Right ventricle myocardium inferior (tissue), 1 donor: ENCODE measurements around the gene CRTC3. TPM values are rescaled to one million over a fixed set of nuclear protein-coding genes. Genes with fewer than 3 reads are reported as not detected.
"Not testable (repeated sequence)": the region's sequence is repeated elsewhere in the genome, so short reads cannot be mapped to it uniquely, and the experiment has no call there.

Experiments used
- ATAC-seq: fragments of 200-7000 bp; cut with Tn5 transposase; one replicate; pipeline ENCODE4 v1.9.1; 2020; ENCODE audit warnings: mild to moderate bottlenecking, moderate library complexity
- DNase-seq: peaks from one replicate; pipeline ENCODE4 v3.0.0; 2021; ENCODE audit errors: missing footprints
- intact Hi-C: fragments of 100-400 bp; cut with DNase I; formaldehyde crosslinking; loops from one replicate; pipeline ENCODE4 v1.11.0; 2022
- total RNA-seq: library from RNA; stranded (reverse); fragmentation: NEBNext Ultra II Directional; extraction: Animal tissue kit (Norgen Biotek cat#: 25700); gene quantifications from one replicate; pipeline ENCODE4 v1.2.1, GENCODE V29; 2021
- donor health status: DM: no; HTN: yes; CAD: no; lungs with severe emphysema.

Gene CRTC3
- total RNA-seq, 1 donor from 2014 or later, result 25.8 TPM

DNA sequence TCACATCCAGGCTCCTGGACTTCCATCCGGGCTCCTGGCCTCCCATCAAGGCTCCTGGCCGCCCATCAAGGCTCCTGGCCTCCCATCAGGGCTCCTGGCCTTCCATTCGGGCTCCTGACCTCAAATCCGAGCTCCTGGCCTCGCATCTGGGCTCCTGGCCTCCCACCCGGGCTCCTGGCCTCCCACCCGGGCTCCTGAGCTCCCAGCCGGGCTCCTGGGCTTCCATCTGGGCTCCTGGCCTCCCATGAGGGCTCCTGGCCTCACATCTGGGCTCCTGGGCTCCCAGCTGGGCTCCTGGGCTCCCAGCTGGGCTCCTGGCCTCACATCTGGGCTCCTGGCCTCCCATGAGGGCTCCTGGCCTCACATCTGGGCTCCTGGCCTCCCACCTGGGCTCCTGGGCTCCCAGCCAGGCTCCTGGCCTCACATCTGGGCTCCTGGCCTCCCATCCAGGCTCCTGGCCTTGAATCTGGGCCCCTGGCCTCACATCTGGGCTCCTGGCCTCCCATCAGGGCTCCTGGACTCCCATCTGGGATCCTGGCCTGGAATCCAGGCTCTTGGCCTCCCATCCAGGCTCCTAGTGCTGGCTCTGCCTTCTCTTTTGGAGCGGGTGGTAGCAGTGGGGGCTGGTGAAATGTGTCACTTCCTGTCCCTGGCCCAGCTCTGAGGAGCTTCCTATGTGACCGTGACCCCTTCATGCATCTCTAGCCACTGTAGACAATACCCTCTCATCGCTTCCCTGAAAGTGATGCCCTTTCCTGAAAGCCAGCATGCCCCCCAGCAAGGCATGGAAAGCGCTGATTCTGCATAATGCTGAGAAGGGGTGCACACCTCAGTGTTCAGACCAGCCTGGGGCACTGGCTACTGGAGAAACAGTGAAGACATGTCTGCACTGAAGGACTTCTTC lies 124.8 kb downstream of the CRTC3 start:
- intact Hi-C loops, result no loop called here
- no peak for DNase-seq
- no peak for ATAC-seq

DNA sequence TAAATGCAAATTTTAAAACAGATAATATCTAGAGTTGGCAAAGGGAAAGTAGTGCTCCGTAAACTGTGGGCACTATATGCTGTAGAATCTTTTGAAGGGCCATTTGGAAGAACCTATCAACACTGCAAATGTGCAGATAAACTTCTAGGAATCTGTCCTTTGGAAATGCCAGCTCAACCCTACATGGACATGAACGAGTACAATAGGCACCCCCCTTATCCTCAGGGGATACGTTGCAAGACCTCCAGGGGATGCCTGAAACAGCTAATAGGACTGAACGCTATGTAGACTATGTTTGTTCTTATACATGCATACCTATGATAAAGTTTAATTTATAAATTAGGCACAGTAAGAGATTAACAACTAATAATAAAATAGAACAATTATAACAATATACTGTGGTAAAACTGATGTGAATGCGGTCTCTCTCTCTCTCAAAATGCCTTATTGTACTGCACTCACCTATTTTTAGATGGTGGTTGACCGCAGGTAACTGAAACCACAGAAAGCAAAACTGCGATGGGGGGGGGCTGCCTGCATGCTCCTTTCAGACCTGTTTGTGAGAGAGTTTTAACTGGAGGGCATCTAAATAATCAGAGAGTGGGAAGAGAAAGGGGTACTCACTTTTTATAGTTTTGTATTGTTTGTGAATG lies 127.9 kb downstream of the CRTC3 start:
- DNase-seq, intact Hi-C loops, ATAC-seq: not testable (repeated sequence)

DNA sequence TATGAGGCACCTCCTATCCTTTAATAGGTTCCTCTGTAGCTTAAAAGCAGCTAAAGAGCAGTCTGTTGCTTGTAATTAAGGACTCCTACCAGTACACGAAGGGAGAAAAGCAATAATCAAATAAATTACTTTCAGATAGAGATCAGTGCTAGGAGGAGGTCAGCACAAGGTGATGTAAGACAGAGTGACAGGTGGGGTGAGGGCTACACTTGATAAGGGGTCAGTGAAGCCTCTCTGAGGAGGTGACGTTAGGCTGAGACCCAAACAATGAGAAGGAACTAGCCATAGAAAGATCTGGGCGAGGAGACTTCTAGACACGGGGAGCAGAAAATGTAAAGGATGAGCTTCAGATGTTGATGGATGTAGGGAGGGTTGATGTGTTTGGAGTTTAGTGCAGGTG lies 129.8 kb downstream of the CRTC3 start:
- DNase-seq (no peak), ATAC-seq (no peak)
- intact Hi-C loops, result no loop called here

DNA sequence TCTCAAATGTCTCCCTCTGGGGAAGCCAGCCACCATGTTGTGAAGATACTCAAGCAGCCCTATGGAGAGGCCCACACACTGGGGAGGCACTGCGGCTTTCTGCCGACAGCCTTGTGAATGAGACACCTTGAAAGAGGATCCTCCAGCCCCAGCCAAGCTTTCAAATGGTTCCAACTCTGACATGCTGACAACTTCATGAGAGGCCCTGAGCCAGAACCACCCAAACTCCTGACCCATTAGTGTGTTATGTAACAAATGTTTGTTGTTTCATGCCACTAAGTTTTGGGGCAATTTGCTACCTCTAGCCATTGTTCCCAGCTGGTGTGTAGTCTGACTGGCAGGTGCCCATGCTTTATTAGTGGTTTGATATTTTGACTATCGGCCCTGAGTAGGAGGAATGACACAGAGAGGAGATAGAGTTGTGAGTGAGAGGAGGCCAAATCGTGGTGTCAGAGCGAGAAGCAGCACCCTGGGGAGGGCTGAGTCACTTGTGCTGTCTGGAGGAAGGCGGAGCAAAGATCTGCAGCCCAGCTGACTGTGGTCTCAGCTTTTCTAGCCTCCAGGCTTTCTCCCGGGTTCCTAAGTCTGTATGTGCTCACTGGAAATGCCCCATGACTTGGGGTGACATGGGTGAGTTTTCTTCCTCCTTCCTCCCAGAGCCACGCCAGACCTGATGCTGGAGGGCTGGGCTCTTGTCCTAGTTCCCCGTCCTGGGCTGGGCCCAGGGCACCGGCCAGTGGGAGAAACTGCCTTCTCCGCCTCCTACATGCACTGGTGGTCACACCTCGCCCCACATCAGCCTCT lies 130.7 kb downstream of the CRTC3 start:
- DNase-seq (peak; percentile 82), ATAC-seq (peak; percentile 89)
- intact Hi-C loops, result no loop called here

DNA sequence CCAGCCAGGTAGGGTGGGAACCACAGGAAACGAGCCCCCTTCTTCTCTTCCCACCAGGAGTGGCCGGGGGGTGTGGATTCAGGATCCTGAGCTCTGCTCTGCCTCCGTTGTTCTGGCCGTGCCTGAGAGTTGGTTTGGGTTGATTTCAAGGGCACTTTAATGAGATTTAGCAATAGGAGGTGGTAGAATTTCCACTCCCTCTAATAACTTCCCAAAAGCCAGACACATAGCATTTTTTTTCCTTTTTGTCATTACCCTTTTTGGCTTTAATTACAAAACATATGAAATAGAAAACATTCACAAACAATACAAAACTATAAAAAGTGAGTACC lies 131.2 kb downstream of the CRTC3 start:
- ATAC-seq, DNase-seq, intact Hi-C loops: not testable (repeated sequence)

DNA sequence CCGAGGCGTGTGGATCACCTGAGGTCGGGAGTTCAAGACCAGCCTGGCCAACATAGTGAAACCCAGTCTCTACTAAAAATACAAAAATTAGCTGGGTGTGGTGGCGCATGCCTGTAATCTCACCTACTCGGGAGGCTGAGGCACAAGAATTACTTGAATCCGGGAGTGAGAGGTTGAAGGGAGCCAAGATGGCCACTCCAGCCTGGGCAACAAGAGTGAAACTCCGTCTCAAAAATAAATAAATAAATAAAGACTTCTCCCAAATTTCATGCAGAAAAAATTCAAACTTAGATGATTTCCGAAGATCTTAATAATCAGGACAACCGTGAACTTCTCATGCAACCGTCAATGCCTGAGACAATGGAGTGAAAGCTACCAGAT lies 134.3 kb downstream of the CRTC3 start:
- DNase-seq, ATAC-seq, intact Hi-C loops: not testable (repeated sequence)

DNA sequence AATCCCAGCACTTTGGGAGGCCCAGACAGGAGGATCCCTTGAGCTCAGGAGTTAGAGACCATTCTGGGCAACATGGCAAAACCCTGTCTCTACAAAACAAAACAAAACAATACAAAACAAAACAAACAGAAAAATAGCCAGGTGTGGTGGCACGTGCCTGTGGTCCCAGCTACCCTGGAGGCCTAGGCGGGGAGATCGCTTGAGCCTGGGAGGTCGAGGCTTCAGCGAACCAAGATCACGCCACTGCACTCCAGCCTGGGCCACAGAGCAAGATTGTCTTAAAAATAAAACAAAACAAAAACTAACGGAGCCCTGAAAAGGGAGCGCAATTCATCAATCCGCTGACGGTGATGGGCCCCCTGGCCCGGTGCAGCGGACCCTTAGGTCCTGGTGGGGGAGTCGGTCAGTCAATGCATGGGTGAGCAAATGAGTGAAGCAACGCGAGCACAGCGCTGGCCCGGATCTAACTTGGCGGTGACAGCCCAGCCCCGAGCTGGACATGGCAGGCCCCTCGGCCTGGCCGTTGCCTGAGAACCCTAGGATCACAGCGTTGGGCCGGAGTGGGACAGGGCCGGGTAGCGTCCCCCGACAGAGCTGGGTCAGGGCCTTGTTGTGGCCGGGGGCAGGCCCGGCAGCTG lies 135.0 kb downstream of the CRTC3 start:
- peak; percentile 82 for DNase-seq
- intact Hi-C loops, result no loop called here
- peak; percentile 73 for ATAC-seq

DNA sequence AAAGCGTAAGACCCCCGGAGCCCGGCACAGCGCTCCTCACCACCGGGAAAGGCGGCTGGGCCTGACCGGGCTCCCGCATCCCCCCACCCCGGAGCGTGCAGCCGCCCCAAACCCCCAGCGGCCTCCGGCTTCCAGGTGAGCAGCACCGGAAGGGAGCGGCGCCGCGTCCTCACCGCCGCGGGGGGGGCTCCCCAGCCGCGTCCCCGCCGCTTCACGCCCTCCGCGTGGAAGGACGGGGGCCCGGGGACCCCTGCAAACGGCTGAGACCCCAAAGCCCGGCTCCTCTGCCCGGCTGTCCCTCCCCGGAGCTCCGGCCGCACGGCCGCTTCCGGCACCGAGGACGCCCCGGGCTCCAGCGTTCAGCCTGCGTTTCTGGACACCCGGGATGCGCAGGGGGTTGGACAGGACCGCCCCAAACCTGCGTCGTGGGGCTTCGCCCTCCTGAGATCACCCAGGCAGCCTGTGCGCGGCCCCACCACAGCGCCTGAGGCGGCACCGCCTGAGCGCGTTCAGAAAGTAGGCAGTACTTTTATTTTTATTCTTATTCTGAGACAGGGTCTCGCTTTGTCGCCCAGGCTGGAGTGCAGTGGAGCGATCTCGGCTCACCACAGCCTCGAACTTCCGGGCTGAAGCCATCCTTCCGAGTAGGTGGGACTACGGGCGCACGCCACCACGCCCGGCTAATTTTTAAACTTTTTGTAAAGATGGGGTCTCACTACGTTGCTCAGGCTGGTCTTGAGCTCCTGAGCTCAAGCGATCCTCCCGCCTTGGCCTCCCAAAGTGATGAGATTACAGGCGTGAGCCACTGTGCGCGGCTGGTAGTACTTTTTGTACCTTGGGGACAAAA lies 135.8 kb downstream of the CRTC3 start:
- intact Hi-C loops, result no loop called here
- DNase-seq, result peak; percentile 86
- ATAC-seq, result peak; percentile 94

DNA sequence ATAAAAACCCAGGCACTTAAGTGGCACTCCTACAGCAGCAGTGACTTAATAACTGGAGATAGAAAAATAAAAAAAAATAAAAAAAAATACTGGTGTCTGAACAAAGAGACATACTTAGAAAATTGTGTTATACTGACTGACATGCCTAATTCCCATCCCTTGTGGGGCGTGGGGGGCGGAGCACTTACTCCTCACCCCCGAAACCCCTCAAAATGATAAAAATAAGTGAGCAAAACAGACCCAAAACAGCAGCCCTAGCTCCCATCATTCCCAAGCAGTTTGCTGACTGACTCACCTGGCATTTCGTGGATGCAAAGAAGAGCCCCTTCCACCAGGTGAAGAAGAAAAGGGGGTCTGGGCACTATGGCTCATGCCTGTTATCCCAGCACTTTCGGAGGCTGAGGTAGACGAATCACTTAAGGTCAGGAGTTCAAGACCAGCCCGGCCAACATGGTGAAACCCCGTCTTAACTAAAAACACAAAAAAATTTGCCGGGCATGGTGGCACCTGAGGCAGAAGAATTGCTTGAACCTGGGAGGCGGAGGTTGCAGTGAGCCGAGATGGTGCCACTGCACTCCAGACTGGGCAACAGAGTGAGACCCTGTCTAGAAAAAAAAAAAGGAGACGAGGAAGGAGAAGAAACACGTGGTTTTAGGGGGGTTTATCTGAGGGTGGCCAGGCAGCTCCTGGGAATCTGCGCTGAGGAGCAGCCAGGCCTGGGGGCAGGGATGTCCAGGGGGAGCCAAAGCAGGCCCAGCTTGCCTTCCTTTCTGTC lies 136.6 kb downstream of the CRTC3 start:
- ATAC-seq, result no peak
- intact Hi-C loops, result no loop called here

DNA sequence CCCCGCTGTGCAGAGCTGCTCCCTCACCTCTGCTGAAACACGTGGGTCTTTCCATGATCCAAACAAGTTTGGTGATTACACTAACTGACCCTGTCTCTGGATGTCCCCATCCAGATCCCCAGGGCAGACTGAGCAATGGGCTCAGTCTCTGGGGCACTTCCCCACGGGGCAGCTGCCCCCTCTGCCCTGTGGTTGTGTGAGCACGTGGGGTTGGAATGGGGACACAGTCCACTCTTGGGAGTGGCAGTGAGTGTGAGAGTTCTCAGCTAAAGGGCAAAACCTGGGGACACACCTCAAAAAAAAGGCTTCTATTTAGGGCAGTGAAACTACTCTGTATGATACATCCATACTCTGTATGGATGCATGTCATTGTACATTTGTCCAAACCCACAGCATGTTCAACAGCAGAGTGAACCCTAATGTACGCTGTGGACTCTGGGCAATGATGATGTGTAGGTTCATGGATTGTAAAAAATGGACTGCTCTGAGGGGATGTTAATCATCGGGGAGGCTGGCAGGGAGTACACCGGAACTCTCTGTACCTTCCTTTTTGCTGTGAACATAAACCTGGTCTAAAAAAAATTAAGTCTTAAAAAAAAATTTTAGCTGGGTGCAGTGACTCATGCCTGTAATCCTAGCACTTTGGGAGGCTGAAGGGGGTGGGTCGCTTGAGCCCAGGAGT lies 137.5 kb downstream of the CRTC3 start:
- no peak for ATAC-seq
- intact Hi-C loops, result no loop called here

More for the DNA sequence above, 136.6 kb downstream of the CRTC3 start:
- no peak for DNase-seq

DNA sequence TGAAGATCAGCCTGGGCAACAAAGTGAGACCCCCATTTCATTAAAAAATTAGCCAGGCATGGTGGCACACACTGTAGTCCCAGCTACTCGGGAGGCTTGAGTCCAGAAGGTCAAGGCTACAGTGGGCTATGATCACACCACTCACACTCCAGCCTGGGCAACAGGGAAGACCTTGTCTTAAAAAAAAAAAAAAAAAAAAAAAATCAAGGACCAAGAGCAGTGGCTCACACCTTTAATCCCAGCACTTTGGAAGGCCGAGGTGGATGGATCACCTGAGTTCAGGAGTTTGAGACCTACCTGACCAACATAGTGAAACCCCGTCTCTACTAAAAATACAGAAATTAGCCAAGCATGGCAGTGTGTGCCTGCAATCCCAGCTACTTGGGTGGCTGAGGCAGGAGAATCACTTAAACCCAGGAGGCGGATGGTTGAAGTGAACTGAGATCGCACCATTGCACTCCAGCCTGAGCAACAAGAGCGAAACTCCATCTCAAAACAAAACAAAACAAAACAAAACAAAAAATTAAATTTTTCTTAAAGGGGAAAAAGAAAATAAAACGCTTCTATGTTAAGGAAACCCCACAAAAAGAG lies 138.1 kb downstream of the CRTC3 start:
- ATAC-seq, intact Hi-C loops, DNase-seq: not testable (repeated sequence)

More for the DNA sequence above, 137.5 kb downstream of the CRTC3 start:
- no peak for DNase-seq

DNA sequence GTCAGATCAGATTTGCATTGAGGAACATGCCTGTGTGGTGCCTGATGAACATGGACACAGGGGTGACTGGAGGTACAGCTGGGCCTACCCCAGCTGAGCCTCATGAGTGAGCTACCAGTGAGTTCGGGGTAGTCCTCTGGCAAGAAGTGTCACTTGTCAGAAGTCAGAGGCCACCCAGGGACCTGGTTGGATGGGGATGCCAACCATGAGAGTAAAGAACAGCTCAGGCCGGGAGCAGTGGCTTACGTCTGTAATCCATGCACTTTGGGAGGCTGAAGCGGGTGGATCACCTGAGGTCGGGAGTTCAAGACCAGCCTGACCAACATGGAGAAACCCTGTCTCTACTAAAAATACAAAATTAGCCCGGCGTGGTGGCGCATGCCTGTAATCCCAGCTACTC lies 140.9 kb downstream of the CRTC3 start:
- DNase-seq, ATAC-seq, intact Hi-C loops: not testable (repeated sequence)

DNA sequence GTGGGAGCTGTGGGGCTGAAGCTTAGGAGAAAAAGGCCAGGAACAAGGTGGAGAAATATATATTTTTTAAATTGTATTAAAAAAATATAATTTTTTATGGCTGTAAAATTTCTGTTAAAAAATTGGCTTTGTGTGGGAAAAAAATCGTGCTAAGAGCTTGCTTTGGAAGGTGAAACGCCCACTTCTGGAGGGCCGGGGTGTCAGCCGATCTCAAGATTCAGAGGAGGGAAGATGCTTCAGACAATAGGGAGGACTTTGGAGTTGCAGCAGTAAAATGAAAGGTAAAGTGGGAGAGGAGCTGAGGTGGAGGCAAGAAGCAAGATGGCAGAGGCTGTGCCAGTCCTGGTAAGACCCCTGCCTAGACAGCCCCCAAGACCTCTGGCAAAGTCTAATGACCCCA lies 141.5 kb downstream of the CRTC3 start:
- ATAC-seq (no peak), DNase-seq (no peak)
- intact Hi-C loops, result no loop called here

DNA sequence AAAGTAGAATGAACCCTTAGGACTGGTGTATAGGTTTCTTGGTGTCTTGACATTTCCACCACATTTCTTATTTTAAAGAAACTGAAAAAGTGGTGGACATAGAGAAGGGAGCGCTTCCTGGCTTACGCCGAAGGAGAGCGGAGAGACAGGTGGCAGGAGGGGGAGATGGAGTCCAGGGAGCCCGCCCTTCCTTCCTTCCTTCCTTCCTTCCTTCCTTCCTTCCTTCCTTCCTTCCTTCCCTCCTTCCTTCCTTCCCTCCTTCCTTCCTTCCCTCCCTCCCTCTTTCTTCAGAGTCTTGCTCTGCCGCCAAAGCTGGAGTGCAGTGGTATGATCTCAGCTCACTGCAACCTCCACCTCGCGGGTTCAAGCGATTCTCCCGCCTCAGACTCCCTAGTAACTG lies 143.6 kb downstream of the CRTC3 start:
- ATAC-seq, DNase-seq, intact Hi-C loops: not testable (repeated sequence)

DNA sequence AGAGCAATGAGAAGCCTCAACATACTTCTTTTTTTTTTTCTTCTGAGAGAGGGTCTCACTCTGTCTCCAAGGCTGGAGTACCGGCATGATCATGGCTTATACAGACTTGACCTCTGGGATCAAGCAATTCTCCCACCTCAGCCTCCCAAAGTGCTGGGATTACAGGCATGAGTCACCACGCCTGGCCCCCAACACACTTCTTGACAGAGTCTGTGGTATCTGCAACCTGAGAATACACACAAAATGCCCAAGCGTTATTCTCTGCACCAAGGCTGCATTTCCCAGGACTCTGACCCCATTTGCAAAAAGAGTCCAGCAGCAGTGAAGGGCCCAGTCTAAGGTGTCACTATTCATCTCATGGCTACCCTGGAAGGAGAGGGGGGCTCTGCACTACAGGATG lies 144.8 kb downstream of the CRTC3 start:
- no peak for ATAC-seq
- intact Hi-C loops, result no loop called here
- DNase-seq, result no peak

DNA sequence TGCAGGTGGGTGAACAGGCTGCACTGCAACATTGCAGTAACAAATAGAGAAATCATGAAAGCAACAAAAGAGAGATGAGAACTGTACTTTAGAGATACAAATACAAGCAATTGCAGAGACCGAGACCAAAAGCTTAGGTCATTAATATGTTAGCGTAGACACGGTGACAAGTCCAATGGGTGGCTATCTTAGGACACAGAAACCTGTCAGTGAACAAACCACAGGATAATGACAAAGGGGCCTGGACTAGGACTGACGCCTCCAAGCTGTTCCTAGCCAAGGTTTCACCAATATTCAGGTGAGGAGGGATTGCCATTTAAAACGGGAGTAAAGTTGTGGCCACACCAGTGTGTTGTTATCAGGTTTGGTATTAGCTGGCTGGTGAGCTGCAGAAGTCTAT lies 145.7 kb downstream of the CRTC3 start:
- ATAC-seq (no peak), DNase-seq (no peak)
- intact Hi-C loops, result no loop called here
